Measurements from ENCODE around the gene CACNG6. TPM values are rescaled to one million over a fixed set of nuclear protein-coding genes. Genes with fewer than 3 reads are reported as not detected.

Gene CACNG6
- total and polyA plus RNA-seq, 10 of the 15 experiments (the other 5 are each of a cell fraction or from before 2014, with no cell fraction given) = 0.07 TPM; not detected in 9

DNA sequence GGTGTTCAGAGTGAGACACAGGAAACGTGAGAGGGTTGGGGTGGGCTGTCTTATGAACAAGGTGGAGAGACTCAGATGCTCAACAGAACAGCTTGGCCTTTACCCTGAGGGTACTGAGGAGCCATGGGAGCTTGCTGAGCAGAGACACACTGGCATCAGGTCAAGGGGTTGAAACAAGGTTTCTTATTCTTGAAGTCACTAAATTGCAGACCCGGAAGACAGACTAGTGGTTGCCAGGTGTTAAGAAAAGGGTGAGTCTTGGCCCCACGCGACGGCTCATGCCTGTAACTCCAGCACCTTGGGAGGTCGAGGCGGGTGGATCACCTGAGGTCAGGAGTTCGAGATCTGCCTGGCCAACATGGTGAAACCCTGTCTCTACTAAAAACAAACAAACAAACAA, 22.4 kb downstream of the CACNG6 start:
- ChIA-PET SMC1A (ENCODE audit: uncharacterized antibody, unreplicated experiment) (interaction anchor here (1.3 kb wide), 1 partner anchor 10 kb away, joined by 4 read pairs; no protein-coding TSS in a partner anchor), CTCF (no interaction called here), RAD21 (ENCODE audit: unreplicated experiment) (no interaction called here), POLR2A (no interaction called here)
- no peak overlapping the region for H3K4me2 ChIP-seq (ENCODE audit: control insufficient read depth, insufficient read depth)
- no TSS peak for BruUV-seq (replicated peaks)
- 56% methylated on average over 8 of the region's 8 CpGs for WGBS (ENCODE audit: insufficient coverage, insufficient replicate concordance, low lambda C conversion rate, missing lambda C conversion rate)
- TF ChIP-seq RCOR1 (conservative IDR thresholded peaks at IDR 0.05; ENCODE audit: low read depth, low read length) (no peak), HDAC2 (IDR thresholded peaks at IDR 0.05) (no peak), IKZF2 (IDR thresholded peaks at IDR 0.05) (no peak)
- DNase-seq (ENCODE audit: low read depth, low spot score) (no peak), ATAC-seq (no peak), FAIRE-seq (no peak)
- intact Hi-C loops (cut with micrococcal nuclease; ENCODE audit: unreplicated experiment) (no loop called here), in situ Hi-C loops (cut with MboI) (no loop called here)
- H4K20me1 ChIP-seq (ENCODE audit: control insufficient read depth, insufficient read depth) = no peaks in the 10 kb centered on the region
- H3K4me1 ChIP-seq (ENCODE audit: control insufficient read depth, insufficient read depth, low read length) = no peaks in the 10 kb centered on the region
- H3K79me2 ChIP-seq (ENCODE audit: control insufficient read depth, insufficient read depth, low read length) = no peaks in the 10 kb centered on the region
- H3K9ac ChIP-seq (ENCODE audit: control insufficient read depth, insufficient read depth, low read length) = no peak overlapping the region
- no peak overlapping the region for H3K4me3 ChIP-seq
- H2AFZ ChIP-seq (ENCODE audit: control insufficient read depth, low read depth, low read length) = no peak overlapping the region
- no peaks in the 10 kb centered on the region for H3K9me3 ChIP-seq (replicated peaks; ENCODE audit: control insufficient read depth, insufficient read depth, low read length)
- no peak overlapping the region for H3K27ac ChIP-seq (ENCODE audit: control insufficient read depth, insufficient read depth)
- no peaks in the 10 kb centered on the region for H3K27me3 ChIP-seq (replicated peaks in 1 of 2; ENCODE audit: control insufficient read depth in 2 of 2, insufficient read depth in 2 of 2, low read length in 1 of 2)
- H3K36me3 ChIP-seq (ENCODE audit: control insufficient read depth in 2 of 2, insufficient read depth in 2 of 2, low read length in 1 of 2) = no peaks in the 10 kb centered on the region

DNA sequence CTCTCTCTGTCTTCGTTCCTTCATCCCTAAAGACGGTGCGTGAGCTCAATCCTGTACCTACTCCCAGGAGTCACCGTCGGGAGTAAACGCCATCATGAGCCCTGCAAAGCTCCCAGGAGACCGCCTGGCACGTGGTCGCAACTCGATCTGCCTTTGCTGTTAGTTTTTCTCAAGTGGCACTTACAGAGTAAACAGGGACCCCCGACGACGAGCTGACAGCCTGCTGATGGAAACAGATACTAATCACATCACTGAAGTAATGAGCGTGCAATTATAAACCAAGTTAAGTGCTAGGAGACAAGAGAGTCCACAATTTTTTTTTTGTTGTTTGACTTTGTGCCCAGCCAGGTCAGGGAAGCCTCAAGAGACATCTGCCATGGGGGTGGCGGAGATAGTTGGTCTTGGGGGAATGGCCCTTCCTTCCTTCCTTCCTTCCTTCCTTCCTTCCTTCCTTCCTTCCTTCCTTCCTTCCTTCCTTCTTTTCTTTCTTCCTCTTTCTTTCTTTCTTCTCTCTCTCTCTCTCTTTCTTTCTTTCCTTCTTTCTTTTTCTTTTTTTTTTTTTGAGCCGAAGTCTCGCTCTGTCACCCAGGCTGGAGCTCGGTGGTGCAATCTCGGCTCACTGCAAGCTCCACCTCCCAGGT, 23.6 kb downstream of the CACNG6 start:
- Histone ChIP-seq H3K27ac (ENCODE audit: control insufficient read depth, insufficient read depth) (no peak overlapping the region), H3K4me2 (ENCODE audit: control insufficient read depth, insufficient read depth) (no peak overlapping the region), H3K27me3 (replicated peaks in 1 of 2; ENCODE audit: control insufficient read depth in 2 of 2, insufficient read depth in 2 of 2, low read length in 1 of 2) (no peaks in the 10 kb centered on the region), H3K9ac (ENCODE audit: control insufficient read depth, insufficient read depth, low read length) (no peak overlapping the region), H3K4me3 (no peak overlapping the region), H4K20me1 (ENCODE audit: control insufficient read depth, insufficient read depth) (no peaks in the 10 kb centered on the region), H2AFZ (ENCODE audit: control insufficient read depth, low read depth, low read length) (no peak overlapping the region), H3K4me1 (ENCODE audit: control insufficient read depth, insufficient read depth, low read length) (no peaks in the 10 kb centered on the region), H3K36me3 (ENCODE audit: control insufficient read depth in 2 of 2, insufficient read depth in 2 of 2, low read length in 1 of 2) (no peaks in the 10 kb centered on the region), H3K9me3 (replicated peaks; ENCODE audit: control insufficient read depth, insufficient read depth, low read length) (no peaks in the 10 kb centered on the region), H3K79me2 (ENCODE audit: control insufficient read depth, insufficient read depth, low read length) (no peaks in the 10 kb centered on the region)
- no TSS peak for BruUV-seq (replicated peaks)
- FAIRE-seq = no peak
- SMC1A ChIA-PET (ENCODE audit: uncharacterized antibody, unreplicated experiment) = interaction anchor here (1.3 kb wide), 1 partner anchor 9 kb away, joined by 4 read pairs; no protein-coding TSS in a partner anchor
- RAD21 ChIA-PET (ENCODE audit: unreplicated experiment) = no interaction called here
- POLR2A ChIA-PET = no interaction called here
- in situ Hi-C loops (cut with MboI) (no loop called here), intact Hi-C loops (cut with micrococcal nuclease; ENCODE audit: unreplicated experiment) (no loop called here)
- DNase-seq (ENCODE audit: low read depth, low spot score) = no peak
- no peak for TF ChIP-seq BMI1 (IDR thresholded peaks at IDR 0.05; ENCODE audit: borderline replicate concordance)
- TF ChIP-seq DPF2 (IDR thresholded peaks at IDR 0.05) = no peak
- no peak for TF ChIP-seq YY1 (IDR thresholded peaks at IDR 0.05; ENCODE audit: low read depth, low read length)
- no peak for TF ChIP-seq ZNF24 (IDR thresholded peaks at IDR 0.05)
- ATAC-seq = no peak
- 35% methylated on average over 16 of the region's 19 CpGs for WGBS (ENCODE audit: insufficient coverage, insufficient replicate concordance, low lambda C conversion rate, missing lambda C conversion rate)
- CTCF ChIA-PET = no interaction called here
